Heart left ventricle (tissue), 16 donors: Measurements from ENCODE around the gene ACSF2. TPM values are rescaled to one million over a fixed set of nuclear protein-coding genes. Genes with fewer than 3 reads are reported as not detected.

Experiments
- ATAC-seq, 4 donors: fragments of 200-7000 bp; cut with Tn5 transposase; one replicate each; pipeline ENCODE4 v1.9.1; 2020 to 2022; ENCODE audit warnings: moderate library complexity in 4 of 4, mild to moderate bottlenecking in 3 of 4, moderate number of reproducible peaks in 1 of 4
- DNase-seq, 5 donors: peaks; one replicate each; pipeline ENCODE4 v3.0.0-alpha.2; 2020
- H3K27ac ChIP-seq, 12 donors: fragments of 200-600 bp; sonication (generic) in 4 of 12; one replicate each; pipeline versions ENCODE4 v1.5.0 to v1.8.0; 2016 to 2022; ENCODE audit warnings: mild to moderate bottlenecking in 2 of 12
- H3K27me3 ChIP-seq, 9 donors: fragments of 200-600 bp; sonication (generic) in 2 of 9; one replicate each; pipeline versions ENCODE4 v1.5.1 to v1.8.0; 2016 to 2022; ENCODE audit warnings: mild to moderate bottlenecking in 3 of 9
- H3K36me3 ChIP-seq, 9 donors: fragments of 200-600 bp; sonication (generic) in 2 of 9; one replicate each; pipeline versions ENCODE4 v1.5.0 to v1.8.0; 2018 to 2022; ENCODE audit warnings: mild to moderate bottlenecking in 2 of 9
- H3K4me1 ChIP-seq, 12 donors: fragments of 200-600 bp; sonication (generic) in 4 of 12; one replicate each; pipeline versions ENCODE4 v1.5.0 to v1.8.0; 2016 to 2022; ENCODE audit warnings: mild to moderate bottlenecking in 3 of 12
- H3K4me3 ChIP-seq, 12 donors: fragments of 200-600 bp; sonication (generic) in 4 of 12; one replicate each; pipeline versions ENCODE4 v1.5.0 to v1.8.0; 2017 to 2022; ENCODE audit warnings: mild to moderate bottlenecking in 9 of 12, moderate library complexity in 4 of 12
- H3K9me3 ChIP-seq, 12 donors: fragments of 200-600 bp; sonication (generic) in 4 of 12; one replicate each; pipeline versions ENCODE4 v1.5.0 to v1.8.0; 2016 to 2022; ENCODE audit warnings: mild to moderate bottlenecking in 1 of 12
- CTCF ChIP-seq, 12 donors: fragments of 200-600 bp; sonication (generic) in 4 of 12; IDR thresholded peaks; one replicate each; pipeline versions ENCODE4 v1.5.0 to v1.8.0; 2018 to 2022; ENCODE audit warnings: antibody characterized with exemption in 12 of 12, mild to moderate bottlenecking in 5 of 12
- POLR2A ChIP-seq, 2 donors: fragments of 450-650 bp; IDR thresholded peaks; one replicate each; pipeline ENCODE4 v1.6.1; 2017; ENCODE audit warnings: antibody characterized with exemption in 2 of 2, mild to moderate bottlenecking in 2 of 2, moderate library complexity in 2 of 2
- WGBS, 4 donors: extraction: QIAGEN DNeasy Blood & Tissue Kit in 2 of 4; methylation state at CpG; one replicate each; pipeline versions ENCODE4 v1.1.5 to v1.1.7; 2013 to 2018; 5-methylcytosine and 5-hydroxymethylcytosine counted together
- intact Hi-C, 10 donors: fragments of 100-400 bp; cut with DNase I; formaldehyde crosslinking; loops; one replicate each; pipeline versions ENCODE4 v1.11.1 to v1.14.2; 2022
- polyA plus RNA-seq, 2 donors: library from polyadenylated mRNA; stranded (reverse); fragments of 200-250 nt; gene quantifications; one replicate each; pipeline ENCODE4 v1.2.3, GENCODE V29; 2013
- total RNA-seq, 9 donors: library from RNA; depleted of rRNA in 2 of 9; stranded (reverse); fragments of >200 nt in 2 of 9; fragmentation: NEBNext Ultra II Directional in 3 of 9; extraction: Animal tissue kit (Norgen Biotek cat#: 25700) in 3 of 9; gene quantifications; one replicate each; pipeline versions ENCODE4 v1.1.0 to v1.2.4, GENCODE V29; 2016 to 2023
- donor health status: ischemic (EF 13 %, LVEDD 7.1; RV severe dilation, severe dysfunction).
- donor health status: healthy with polysubstance abuse.
- donor health status: DM: no; HTN: yes; CAD: no.
- donor health status: DM: no; HTN: no; CAD: no.
- donor health status: ischemic (EF 25% LVEDD 6.9; RV normal size, moderate dysfunction).
- donor health status: ischemic (EF 25% LVEDD 5.7; RV mildly dilated, moderate dysfunction).
- donor health status: healthy.
- donor health status: DM: yes; HTN: yes; CAD: no.
- donor health status: ischemic (EF 35%, LVEDD 5.7; RV mildly dilated, moderate dysfunction).
- donor health status: nonischemic (EF 11% LVEDD 7.7; RV severe dilation, severe dysfunction).
- donor health status: DM: yes; HTN: yes; CAD: no.
- donor health status: PGD.
- donor health status: ischemic (EF 29% LVEDD 5.4; RV normal size, mild dysfunction).
- donor health status: nonischemic (EF 23%, LVEDD 6.1; RV moderate dilation, normal function).

The ACSF2 gene
- total and polyA plus RNA-seq, 11 donors, result 6.5 to 31.6 (median 17.4) TPM

- intact Hi-C loops, result no loop called here
- peak in 3 of 4 donors; percentile 46 to 55 (median 49) for ATAC-seq
- peak overlapping the region in 2 of 12 donors; percentile 17 to 33 for H3K27ac ChIP-seq
These were observed 89.1 kb downstream of the ACSF2 start for GRCh38 chr17:50514936-50515702.

GRCh38 chr17:50517011-50517410 is 91.0 kb downstream of the ACSF2 start:
- intact Hi-C loops, result no loop called here
- TF ChIP-seq CTCF (IDR thresholded peaks at IDR 0.05), result no peak
- no peak for TF ChIP-seq POLR2A (IDR thresholded peaks at IDR 0.05)
- 62 to 88% (median 73%) methylated on average over 4 of the region's 4 CpGs for WGBS, 4 donors
- Histone ChIP-seq H3K4me3 (no peak overlapping the region), H3K4me1 (peaks cover 0 to 22% (median 0%) of the 10 kb centered on the region in 12 donors), H3K9me3 (no peaks in the 10 kb centered on the region), H3K27me3 (no peaks in the 10 kb centered on the region), H3K36me3 (no peaks in the 10 kb centered on the region), H3K27ac (peak overlapping the region in 7 of 12 donors; percentile 17 to 65 (median 39))
- ATAC-seq (peak in 2 of 4 donors; percentile 45 to 71), DNase-seq (no peak)

More at GRCh38 chr17:50514936-50515702, 89.1 kb downstream of the ACSF2 start:
- whole genome bisulfite sequencing, 4 donors, result 49 to 68% (median 62%) methylated on average over 6 of the region's 6 CpGs
- peak in 2 of 5 donors; percentile 54 to 62 for DNase-seq
- Histone ChIP-seq H3K4me3 (no peak overlapping the region), H3K4me1 (peaks cover 0 to 30% (median 8%) of the 10 kb centered on the region in 12 donors), H3K36me3 (no peaks in the 10 kb centered on the region), H3K9me3 (no peaks in the 10 kb centered on the region), H3K27me3 (no peaks in the 10 kb centered on the region)
- TF ChIP-seq CTCF (IDR thresholded peaks at IDR 0.05) (no peak), POLR2A (IDR thresholded peaks at IDR 0.05) (no peak)

- peaks cover 0 to 22% (median 0%) of the 10 kb centered on the region in 12 donors for H3K4me1 ChIP-seq
- H3K27me3 ChIP-seq, result no peaks in the 10 kb centered on the region
- TF ChIP-seq POLR2A (IDR thresholded peaks at IDR 0.05), result no peak
- no peak for TF ChIP-seq CTCF (IDR thresholded peaks at IDR 0.05)
- intact Hi-C loops, result no loop called here
- no peaks in the 10 kb centered on the region for H3K9me3 ChIP-seq
- 68 to 76% (median 73%) methylated on average over 8 of the region's 8 CpGs for WGBS, 4 donors
- H3K36me3 ChIP-seq, result no peaks in the 10 kb centered on the region
- H3K27ac ChIP-seq, result peak overlapping the region in 8 of 12 donors; percentile 5 to 65 (median 36)
- ATAC-seq (no peak), DNase-seq (no peak)
- no peak overlapping the region for H3K4me3 ChIP-seq
These were observed 91.7 kb downstream of the ACSF2 start for GRCh38 chr17:50517504-50518383.
